GM23248 (cell line): Measurements from ENCODE around the gene NRCAM.

Source experiments
- EZH2 ChIP-seq: fragments of 200-600 bp; sonication (generic); IDR thresholded peaks from 2 replicates; pipeline ENCODE4 v1.6.1; 2018; ENCODE audit warnings: antibody characterized with exemption, mild to moderate bottlenecking; ENCODE audit not compliant: insufficient read depth, poor library complexity, severe bottlenecking
- EZH2phosphoT487 ChIP-seq: fragments of 200-600 bp; sonication (generic); IDR thresholded peaks from 2 replicates; pipeline ENCODE4 v1.6.1; 2018; ENCODE audit warnings: antibody characterized with exemption, moderate library complexity, mild to moderate bottlenecking, low read depth; ENCODE audit not compliant: insufficient read depth

DNA sequence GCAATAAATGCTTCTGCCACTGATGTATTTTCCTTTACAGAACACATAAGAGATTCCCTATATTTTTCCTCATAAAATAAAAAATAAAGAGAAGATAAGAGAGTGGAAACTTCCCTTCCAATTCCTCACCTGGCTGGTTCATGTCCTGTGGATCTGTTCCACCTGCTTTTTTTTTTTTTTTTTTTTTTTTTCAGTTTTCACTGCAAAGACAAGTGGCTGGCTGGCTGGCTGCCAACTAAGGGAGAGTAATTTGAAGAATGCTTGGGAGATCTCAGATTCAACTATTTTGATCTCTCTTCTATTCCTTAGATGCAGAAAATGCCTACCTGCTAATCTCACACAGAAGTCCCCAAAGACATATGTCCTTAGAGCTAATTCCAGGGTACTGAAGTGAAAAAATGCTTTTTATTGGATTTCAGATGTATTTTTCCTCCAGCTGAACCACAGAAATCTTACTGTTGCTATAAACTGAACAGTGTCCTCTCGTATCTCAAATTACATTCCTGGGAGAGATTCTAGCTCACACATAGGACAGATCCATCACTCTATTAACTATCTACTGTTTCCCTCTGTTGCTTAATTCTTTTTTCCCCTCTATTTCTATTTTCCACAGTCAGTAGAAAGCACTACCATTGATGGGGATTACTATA, 120.8 kb downstream of the NRCAM start:
- no peak for TF ChIP-seq EZH2
- no peak for TF ChIP-seq EZH2phosphoT487
